Stimulated activated CD8-positive, alpha-beta memory T cell treated with anti-CD3 and anti-CD28 coated beads, Interleukin-4, amount 100 ng/mL, for 48 hours (primary cell): Measurements from ENCODE around the gene RNF222.
A peak's percentile ranks its signal among the peaks of the same experiment; 100 is the strongest.
"Not testable (repeated sequence)": the region's sequence is repeated elsewhere in the genome, so short reads cannot be mapped to it uniquely, and the experiment has no call there.

ENCODE experiments used
- DNase-seq: peaks from one replicate; pipeline ENCODE4 v3.0.0-alpha.2; 2020

RNF222 gene

DNA sequence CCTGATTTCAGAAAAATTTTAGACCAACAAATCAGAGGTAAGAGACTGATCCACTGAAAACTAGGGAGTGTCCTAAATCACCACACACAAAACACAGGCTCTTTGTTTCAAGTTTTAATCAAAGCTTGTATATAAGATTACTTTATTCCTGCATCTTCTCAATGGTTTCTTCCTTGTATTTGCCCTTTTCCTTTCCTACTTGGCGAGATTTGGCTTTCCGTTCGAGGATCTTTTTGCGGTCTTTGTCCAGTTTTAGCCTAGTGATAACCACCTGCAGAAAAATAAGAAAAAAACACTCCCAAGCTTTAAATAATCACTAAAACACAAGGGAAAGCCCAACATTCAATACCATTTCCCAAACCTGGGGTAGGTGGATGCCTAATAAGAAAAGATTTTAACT, 20.2 kb downstream of the RNF222 start:
- no peak for DNase-seq

DNA sequence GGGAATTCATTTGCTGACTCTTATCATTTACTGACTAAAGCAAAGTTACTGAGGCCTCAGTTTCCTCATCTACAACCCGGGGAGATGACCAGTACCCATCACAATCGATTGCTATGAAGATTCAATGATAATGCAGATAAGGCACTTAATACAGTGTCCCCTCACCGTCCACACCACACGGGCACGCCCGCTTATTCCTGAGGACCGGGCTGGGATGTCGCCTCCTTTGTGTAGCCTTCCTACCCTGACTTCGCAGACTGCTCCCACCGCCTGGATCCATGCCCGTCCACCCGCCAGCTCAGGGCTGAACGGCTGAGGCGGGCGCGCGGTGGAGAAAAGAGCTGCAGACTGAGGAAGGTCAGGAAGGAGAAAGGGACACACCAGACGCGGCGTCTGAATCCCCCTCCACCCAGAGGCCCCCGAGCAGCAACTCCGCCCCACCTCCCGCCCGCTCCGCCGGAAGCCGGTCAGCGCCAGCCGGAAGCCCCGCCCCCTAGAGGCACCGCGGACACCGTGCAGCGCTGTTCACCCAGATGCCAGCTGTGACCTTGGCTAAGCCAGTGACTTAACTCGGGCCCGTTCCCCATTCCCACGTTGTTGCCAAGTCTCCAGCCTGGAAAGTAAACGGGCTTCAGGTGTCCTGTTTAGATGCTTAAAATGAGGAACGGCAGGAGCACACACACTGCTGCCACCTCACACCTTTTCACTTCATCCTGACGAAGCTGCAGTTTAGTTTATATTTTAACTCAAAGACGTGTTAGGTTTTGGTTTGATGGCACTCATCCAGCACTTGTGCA, 21.2 kb downstream of the RNF222 start, which contains the start of gene KRABD2:
Gene KRABD2, minus strand, starts transcription at position 434 of the 797 bp plus-strand sequence.
- peak; percentile 95 for DNase-seq

GRCh38 chr17:8375738-8376259, 21.8 kb downstream of the RNF222 start:
- no peak for DNase-seq

- not testable (repeated sequence) for DNase-seq
These were observed 23.8 kb downstream of the RNF222 start for GRCh38 chr17:8373856-8374255.

- no peak for DNase-seq
These were observed 25.2 kb downstream of the RNF222 start for GRCh38 chr17:8372422-8372821.

- no peak for DNase-seq
These were observed 25.8 kb downstream of the RNF222 start for GRCh38 chr17:8371786-8372185.

DNA sequence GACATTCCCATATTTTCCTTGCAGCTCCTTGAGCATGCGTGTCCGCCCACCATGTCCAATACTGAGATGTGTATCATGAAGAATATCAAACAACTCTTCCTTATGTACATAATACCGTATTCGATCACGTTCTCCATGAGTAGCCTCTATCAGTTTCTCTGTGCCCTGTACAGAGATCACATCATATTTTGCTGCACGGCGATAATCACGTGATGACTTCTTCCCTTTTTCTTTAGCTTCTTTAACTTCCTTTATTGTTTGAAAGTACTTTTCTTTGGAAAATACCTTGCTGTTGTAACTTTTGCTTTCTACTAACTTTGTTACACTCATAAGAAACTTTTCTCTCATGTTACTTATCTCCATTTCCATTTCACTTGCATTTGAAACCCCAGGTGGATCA, 27.7 kb downstream of the RNF222 start:
- no peak for DNase-seq

DNA sequence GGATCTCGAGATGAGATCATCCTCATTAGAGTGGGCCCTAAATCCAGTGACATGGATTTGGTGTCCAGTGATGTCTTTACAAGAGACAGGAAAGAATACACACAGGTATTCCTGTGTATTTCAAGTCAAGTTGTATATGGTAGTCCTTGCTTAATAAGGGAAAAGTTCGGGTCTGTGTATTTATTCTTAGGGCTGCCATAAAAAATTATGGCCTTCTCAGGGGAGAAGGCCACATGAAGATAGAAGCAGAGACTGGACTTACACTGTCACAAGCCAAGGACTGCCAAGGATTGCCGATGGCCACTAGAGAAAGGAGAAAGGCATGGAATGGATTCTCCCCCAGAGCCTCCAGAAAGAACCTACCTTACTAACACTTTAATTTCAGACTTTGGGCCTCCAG, 29.4 kb downstream of the RNF222 start:
- no peak for DNase-seq

GRCh38 chr17:8366231-8366630, 31.4 kb downstream of the RNF222 start:
- DNase-seq = no peak

DNA sequence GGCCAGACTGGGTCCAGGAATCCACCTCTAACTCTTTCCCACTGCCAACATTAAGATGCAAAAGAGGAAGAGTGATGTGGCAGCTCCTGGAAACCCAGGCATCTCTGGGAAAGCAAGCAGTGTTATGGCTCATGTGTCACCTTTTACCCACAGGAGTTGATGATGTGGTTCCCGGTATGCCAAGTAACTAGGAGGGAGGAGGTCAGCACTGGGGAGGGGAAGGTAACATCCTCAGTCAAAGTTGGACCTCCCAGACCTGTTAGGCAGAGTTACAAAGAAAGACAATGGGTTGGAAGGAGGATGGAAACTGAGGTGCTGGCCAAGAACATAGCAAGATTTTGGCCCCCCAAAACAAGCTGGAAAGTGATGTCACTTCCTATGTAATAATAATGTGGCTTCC, 32.5 kb downstream of the RNF222 start:
- DNase-seq = no peak

GRCh38 chr17:8362651-8363332, 34.8 kb downstream of the RNF222 start:
- no peak for DNase-seq

DNA sequence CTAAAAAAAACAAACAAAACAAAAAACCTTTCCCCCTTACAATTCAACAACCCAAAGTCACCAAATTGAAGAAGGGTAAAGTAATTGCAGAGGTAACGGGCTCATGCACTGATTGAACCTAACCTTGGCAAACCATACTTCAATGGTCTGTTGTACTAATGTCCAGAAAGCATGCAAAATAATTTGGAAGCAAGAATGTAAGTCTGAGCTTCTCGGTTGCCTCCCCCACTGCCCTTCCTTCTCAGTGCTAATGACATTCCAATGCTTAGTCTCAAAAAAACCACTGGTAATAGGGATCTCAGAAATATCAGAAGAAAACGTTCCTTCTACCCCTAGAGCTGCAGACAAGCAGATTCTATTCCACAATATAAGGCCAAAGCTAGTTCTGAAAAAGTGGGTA, 36.9 kb downstream of the RNF222 start:
- no peak for DNase-seq

DNA sequence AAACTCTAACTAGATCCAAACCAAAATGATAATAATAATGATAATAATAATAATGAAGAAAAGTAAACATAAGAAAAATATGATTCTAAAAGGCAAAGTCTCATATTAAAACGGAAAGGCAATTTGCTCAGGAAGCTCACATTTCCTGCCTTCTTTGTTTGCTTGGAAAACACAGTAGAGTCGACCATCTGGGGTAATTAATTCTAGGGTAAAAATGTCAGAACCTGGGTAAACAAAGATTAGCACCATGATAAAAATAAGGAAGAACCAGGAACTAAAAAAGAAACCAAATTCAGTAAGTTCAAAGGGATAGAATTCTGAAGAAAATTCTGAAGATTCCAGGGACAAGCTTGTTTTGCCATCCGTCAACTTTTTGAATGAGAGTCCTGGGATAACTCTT, 37.4 kb downstream of the RNF222 start:
- DNase-seq = no peak

GRCh38 chr17:8359769-8360168, 37.9 kb downstream of the RNF222 start:
- DNase-seq = no peak

- DNase-seq = no peak
These were observed 39.7 kb downstream of the RNF222 start for GRCh38 chr17:8357910-8358309.

DNA sequence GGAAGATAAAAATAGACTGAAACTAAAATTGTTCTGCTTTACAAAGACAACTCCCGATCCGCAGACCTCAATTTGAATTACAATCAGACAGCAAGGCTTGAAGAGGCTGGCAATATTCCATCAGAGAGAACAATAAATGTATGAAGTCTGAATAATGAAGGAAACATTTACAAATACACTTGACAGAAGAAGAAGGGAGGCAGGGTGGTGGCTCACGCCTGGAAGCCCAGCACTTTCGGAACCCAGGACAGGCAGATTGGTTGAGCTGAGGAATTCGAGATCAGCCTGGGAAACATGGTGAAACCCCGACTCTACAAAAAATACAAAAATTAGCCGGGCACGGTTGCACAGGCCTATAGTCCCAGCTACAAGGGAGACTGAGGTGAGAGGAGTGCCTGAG, 43.4 kb downstream of the RNF222 start:
- DNase-seq = no peak

- no peak for DNase-seq
These were observed 43.9 kb downstream of the RNF222 start for GRCh38 chr17:8353736-8354135.

- no peak for DNase-seq
These were observed 47.3 kb downstream of the RNF222 start for GRCh38 chr17:8350339-8350738.

- not testable (repeated sequence) for DNase-seq
These were observed 50.6 kb downstream of the RNF222 start for GRCh38 chr17:8347001-8347400.

GRCh38 chr17:8345951-8346665, 51.5 kb downstream of the RNF222 start:
- DNase-seq = no peak

GRCh38 chr17:8345052-8345690, 52.5 kb downstream of the RNF222 start:
- no peak for DNase-seq

DNA sequence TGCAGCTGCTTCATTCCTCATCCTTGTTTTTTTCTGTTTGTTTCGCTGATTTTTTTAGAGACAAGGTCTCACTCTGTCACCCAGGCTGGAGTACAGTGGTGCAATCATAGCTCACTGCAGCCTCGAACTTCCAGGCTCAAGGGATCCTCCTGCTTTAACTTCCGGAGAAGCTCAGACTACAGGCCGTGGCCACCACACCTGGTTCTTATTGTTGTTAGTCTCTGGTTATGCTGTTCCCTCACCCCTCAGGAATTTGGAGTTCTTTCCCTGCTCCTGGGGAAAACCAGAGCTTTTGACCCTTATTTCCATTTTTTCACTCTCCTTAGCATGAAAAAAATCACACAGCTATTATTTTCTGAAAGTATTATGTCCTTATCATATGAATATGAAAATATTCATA, 56.2 kb downstream of the RNF222 start:
- DNase-seq = no peak
